C4-2B (cell line): ENCODE measurements around the gene MARS1.

ENCODE experiments used
- CTCF ChIP-seq: fragments of 450-650 bp; conservative IDR thresholded peaks from 2 replicates; pipeline ENCODE4 v1.5.1; 2017; ENCODE audit warnings: mild to moderate bottlenecking
- ZFX ChIP-seq: fragments of 450-650 bp; IDR thresholded peaks from 2 replicates; pipeline ENCODE4 v1.6.1; 2017

GRCh38 chr12:57452181-57452936 is 35.5 kb upstream of the MARS1 start:
- TF ChIP-seq CTCF (no peak), ZFX (no peak)
